ENCODE data around the gene RNF130.

The RNF130 gene

GRCh38 chr5:179915406-179915935, 156.1 kb downstream of the RNF130 start:
- TF ChIP-seq CTCF (IDR thresholded peaks at IDR 0.05; ENCODE audit: low read length, missing control alignments): no peak
- DNase-seq (ENCODE audit: low read depth): no peak
- H3K4me3 ChIP-seq (replicated peaks; ENCODE audit: low read depth, low read length): no peak overlapping the region

DNA sequence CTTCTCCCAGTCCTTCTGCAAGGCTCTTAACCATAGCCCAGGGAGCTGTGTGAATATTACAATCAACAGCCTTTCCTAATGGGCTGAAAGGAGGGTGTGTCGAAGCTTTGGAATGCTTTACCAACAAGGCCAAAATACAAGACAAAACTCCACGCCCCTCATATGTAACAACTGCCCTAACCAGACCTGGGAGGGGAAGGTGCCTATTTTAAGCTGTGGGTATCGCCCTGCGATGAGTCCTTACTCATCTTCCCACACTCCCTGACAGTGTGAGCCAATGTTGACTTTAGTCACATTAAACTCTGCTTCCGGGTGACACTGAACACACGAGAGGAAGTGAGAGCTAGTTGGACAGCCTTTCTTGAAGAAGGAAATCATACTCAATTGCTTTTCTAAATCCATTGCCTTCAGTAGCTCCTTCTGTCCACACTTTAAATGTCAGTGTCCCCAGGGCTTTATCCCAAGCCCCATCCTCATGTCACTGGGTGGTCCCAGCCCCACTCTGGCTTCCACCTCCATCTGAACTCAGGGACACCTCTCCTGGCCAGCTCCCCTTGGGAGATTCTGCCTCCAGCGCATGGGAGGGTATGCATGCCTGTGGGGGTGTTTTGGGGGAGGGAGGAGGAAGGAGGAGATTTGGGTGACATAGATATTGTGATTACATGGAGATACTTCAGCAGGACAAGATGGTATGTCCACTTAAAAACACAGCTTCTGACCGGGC, 157.4 kb downstream of the RNF130 start:
- no peak for TF ChIP-seq CTCF (IDR thresholded peaks at IDR 0.05; ENCODE audit: low read length, missing control alignments)
- no peak overlapping the region for H3K4me3 ChIP-seq (replicated peaks; ENCODE audit: low read depth, low read length)
- DNase-seq (ENCODE audit: low read depth): peak; percentile 9

DNA sequence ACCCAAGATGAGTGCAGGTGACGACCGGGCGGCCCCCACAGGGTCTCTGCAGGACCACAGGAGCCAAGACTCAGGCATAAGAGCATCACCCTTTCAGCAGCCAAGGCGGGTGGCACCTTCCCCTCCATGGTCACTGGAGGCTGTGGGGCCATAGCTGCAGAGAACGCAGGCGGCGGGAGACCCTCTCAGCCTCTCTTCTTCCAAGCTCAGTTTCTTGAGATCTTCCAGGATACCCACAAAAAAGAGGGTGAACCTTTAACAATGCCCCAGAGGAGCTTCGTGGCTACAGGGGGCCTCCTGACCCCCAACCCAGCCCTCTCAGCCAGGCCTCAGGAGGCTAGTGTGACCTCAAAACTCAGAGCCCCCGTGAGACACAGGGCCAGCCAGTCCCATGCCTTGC, 158.1 kb downstream of the RNF130 start:
- DNase-seq (ENCODE audit: low read depth): no peak
- no peak for TF ChIP-seq CTCF (IDR thresholded peaks at IDR 0.05; ENCODE audit: low read length, missing control alignments)
- no peak overlapping the region for H3K4me3 ChIP-seq (replicated peaks; ENCODE audit: low read depth, low read length)

DNA sequence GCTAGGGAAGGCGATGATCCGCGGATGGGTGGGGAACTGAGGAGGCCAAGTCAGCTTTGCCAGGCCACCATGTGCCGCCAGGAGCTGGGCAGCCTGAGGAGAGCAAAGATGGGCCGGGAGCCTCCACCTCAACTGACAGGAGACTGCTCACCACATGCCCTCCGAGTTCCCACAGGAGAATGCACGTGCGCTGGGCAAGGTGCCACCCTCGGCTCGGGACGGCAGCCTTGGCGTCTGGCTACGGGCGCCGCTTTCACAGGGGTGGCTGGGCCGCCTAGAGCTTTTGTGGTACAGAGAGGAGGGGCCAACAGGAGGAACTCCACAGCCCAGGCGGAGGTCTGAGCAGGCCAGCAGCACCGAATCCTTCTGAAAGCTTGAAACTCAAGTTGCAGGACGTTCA, 158.6 kb downstream of the RNF130 start:
- no peak overlapping the region for H3K4me3 ChIP-seq (replicated peaks; ENCODE audit: low read depth, low read length)
- TF ChIP-seq CTCF (IDR thresholded peaks at IDR 0.05; ENCODE audit: low read length, missing control alignments): no peak
- no peak for DNase-seq (ENCODE audit: low read depth)

- no peak for DNase-seq (ENCODE audit: low read depth)
- H3K4me3 ChIP-seq (replicated peaks; ENCODE audit: low read depth, low read length): no peak overlapping the region
- TF ChIP-seq CTCF (IDR thresholded peaks at IDR 0.05; ENCODE audit: low read length, missing control alignments): no peak
These were observed 159.2 kb downstream of the RNF130 start for GRCh38 chr5:179912386-179912785.

DNA sequence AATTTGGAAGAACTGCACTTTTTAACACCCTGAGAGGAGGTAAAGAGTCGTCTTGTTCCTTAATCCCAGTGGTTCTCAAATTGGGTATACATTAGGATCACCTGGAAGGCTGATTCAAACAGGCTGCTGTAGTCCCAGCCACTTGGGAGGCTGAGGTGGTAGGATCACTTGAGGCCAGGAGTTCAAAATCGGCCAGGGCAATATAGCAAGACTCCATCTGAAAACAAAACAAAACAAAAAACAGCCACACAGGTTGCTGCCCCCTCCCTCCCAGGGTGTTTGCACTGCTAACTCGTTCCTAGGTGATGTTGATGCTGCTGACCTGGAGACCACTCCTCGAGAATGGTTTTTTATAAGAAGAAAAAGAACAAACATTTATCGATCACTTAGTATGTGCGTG, 162.3 kb downstream of the RNF130 start:
- H3K4me3 ChIP-seq (replicated peaks; ENCODE audit: low read depth, low read length): no peak overlapping the region
- DNase-seq (ENCODE audit: low read depth): no peak
- TF ChIP-seq CTCF (IDR thresholded peaks at IDR 0.05; ENCODE audit: low read length, missing control alignments): no peak

GRCh38 chr5:179908528-179908927, 163.0 kb downstream of the RNF130 start:
- no peak overlapping the region for H3K4me3 ChIP-seq (replicated peaks; ENCODE audit: low read depth, low read length)
- peak; percentile 12 for TF ChIP-seq CTCF (IDR thresholded peaks at IDR 0.05; ENCODE audit: low read length, missing control alignments)
- DNase-seq (ENCODE audit: low read depth): no peak
